SK-N-SH treated with all-trans-retinoic acid at 6 μM for 48 hours (cell line): Measurements from ENCODE around the gene CWC15.

Experiments used
- ARNTL ChIP-seq: fragments of 450-650 bp; formaldehyde crosslinking; IDR thresholded peaks from 2 replicates; pipeline ENCODE4 v1.5.0; 2020; ENCODE audit warnings: low read depth, mild to moderate bottlenecking, moderate library complexity, borderline replicate concordance
- SNAI2 ChIP-seq: fragments of 250-450 bp; sonication (Bioruptor Pico); IDR thresholded peaks from 2 replicates; pipeline ENCODE4 v1.5.0; 2020; ENCODE audit warnings: mild to moderate bottlenecking, moderate library complexity
- TCF4 ChIP-seq: fragments of 250-450 bp; sonication (Bioruptor Pico); IDR thresholded peaks from 2 replicates; pipeline ENCODE4 v1.8.0; 2021; ENCODE audit warnings: mild to moderate bottlenecking, moderate library complexity, borderline replicate concordance
- TOX ChIP-seq: fragments of 250-450 bp; sonication (Bioruptor Pico); IDR thresholded peaks from 2 replicates; pipeline ENCODE4 v1.8.0; 2021; ENCODE audit warnings: mild to moderate bottlenecking, moderate library complexity, borderline replicate concordance
- ZFP3 ChIP-seq: fragments of 250-450 bp; sonication (Bioruptor Pico); IDR thresholded peaks from 2 replicates; pipeline ENCODE4 v1.5.0; 2020; ENCODE audit warnings: mild to moderate bottlenecking, moderate library complexity
- TF ChIP-seq, protein P1 (sequence below): fragments of 250-450 bp; sonication (Bioruptor Pico); IDR thresholded peaks from 2 replicates; pipeline ENCODE4 v1.8.0; 2020; ENCODE audit warnings: mild to moderate bottlenecking, moderate library complexity, borderline replicate concordance

DNA sequence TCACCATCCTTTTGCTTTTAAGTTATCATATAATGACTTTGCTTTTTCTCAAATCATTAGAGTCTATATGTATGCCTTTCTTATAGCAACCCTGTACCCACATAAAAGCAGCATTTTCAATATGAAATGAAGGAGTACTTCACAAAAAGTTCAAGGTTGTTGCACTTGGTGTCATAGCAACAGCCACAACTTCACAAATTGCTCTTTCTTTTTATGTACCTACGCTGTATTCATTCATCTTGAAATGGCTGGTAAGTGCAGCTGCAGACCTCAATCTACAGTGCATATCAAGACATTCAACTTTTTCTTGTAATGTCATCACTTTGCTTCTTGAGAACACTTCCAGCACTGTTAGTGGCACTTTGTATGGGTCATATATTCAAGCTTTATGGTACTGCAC is 18.6 kb downstream of the CWC15 start:
- TF ChIP-seq ARNTL (CRISPR knock-in tag) (no peak), TOX (CRISPR knock-in tag) (no peak), TCF4 (no peak), ZFP3 (no peak), SNAI2 (CRISPR knock-in tag) (no peak)
- TF ChIP-seq, protein P1, sequence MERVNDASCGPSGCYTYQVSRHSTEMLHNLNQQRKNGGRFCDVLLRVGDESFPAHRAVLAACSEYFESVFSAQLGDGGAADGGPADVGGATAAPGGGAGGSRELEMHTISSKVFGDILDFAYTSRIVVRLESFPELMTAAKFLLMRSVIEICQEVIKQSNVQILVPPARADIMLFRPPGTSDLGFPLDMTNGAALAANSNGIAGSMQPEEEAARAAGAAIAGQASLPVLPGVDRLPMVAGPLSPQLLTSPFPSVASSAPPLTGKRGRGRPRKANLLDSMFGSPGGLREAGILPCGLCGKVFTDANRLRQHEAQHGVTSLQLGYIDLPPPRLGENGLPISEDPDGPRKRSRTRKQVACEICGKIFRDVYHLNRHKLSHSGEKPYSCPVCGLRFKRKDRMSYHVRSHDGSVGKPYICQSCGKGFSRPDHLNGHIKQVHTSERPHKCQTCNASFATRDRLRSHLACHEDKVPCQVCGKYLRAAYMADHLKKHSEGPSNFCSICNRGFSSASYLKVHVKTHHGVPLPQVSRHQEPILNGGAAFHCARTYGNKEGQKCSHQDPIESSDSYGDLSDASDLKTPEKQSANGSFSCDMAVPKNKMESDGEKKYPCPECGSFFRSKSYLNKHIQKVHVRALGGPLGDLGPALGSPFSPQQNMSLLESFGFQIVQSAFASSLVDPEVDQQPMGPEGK = no peak
